ENCODE results near the gene TRPC1.
"Not testable (repeated sequence)": the region's sequence is repeated elsewhere in the genome, so short reads cannot be mapped to it uniquely, and the experiment has no call there.

Gene TRPC1

GRCh38 chr3:142723968-142724681 lies at the start of gene TRPC1:
TRPC1 (plus strand) TSS chr3:142724034; CDS start chr3:142724560, 526 bp downstream.
- Histone ChIP-seq H3K36me3 (ENCODE audit: insufficient read depth, low read length) (no peaks in the 10 kb centered on the region), H3K9me3 (ENCODE audit: control insufficient read depth, insufficient read depth, low read length) (no peaks in the 10 kb centered on the region), H3K9ac (ENCODE audit: low read depth, low read length) (peak within 1 kb of the TSS; percentile 94), H3K4me1 (ENCODE audit: insufficient read depth, low read length) (no peaks in the 10 kb centered on the region; the same call in 1 of the 2 replicates)

- no peak overlapping the region for H3K9ac ChIP-seq (ENCODE audit: low read depth, low read length)
- no peaks in the 10 kb centered on the region for H3K36me3 ChIP-seq (ENCODE audit: insufficient read depth, low read length)
- H3K4me1 ChIP-seq (ENCODE audit: insufficient read depth, low read length), result no peaks in the 10 kb centered on the region
- no peaks in the 10 kb centered on the region for H3K9me3 ChIP-seq (ENCODE audit: control insufficient read depth, insufficient read depth, low read length)
Measured at GRCh38 chr3:142676151-142676550, 47.7 kb upstream of the TRPC1 start.

GRCh38 chr3:142680710-142681109 lies 43.1 kb upstream of the TRPC1 start:
- Histone ChIP-seq H3K4me1 (ENCODE audit: insufficient read depth, low read length) (no peaks in the 10 kb centered on the region), H3K9ac (ENCODE audit: low read depth, low read length) (no peak overlapping the region), H3K9me3 (ENCODE audit: control insufficient read depth, insufficient read depth, low read length) (no peaks in the 10 kb centered on the region), H3K36me3 (ENCODE audit: insufficient read depth, low read length) (no peaks in the 10 kb centered on the region; the same call in 1 of the 2 replicates)

GRCh38 chr3:142690613-142691012 lies 33.2 kb upstream of the TRPC1 start:
- Histone ChIP-seq H3K9me3 (ENCODE audit: control insufficient read depth, insufficient read depth, low read length) (no peaks in the 10 kb centered on the region), H3K9ac (ENCODE audit: low read depth, low read length) (no peak overlapping the region), H3K36me3 (ENCODE audit: insufficient read depth, low read length) (no peaks in the 10 kb centered on the region), H3K4me1 (ENCODE audit: insufficient read depth, low read length) (no peaks in the 10 kb centered on the region)

- Histone ChIP-seq H3K9ac (ENCODE audit: low read depth, low read length) (no peak overlapping the region), H3K9me3 (ENCODE audit: control insufficient read depth, insufficient read depth, low read length) (no peaks in the 10 kb centered on the region), H3K36me3 (ENCODE audit: insufficient read depth, low read length) (no peaks in the 10 kb centered on the region), H3K4me1 (ENCODE audit: insufficient read depth, low read length) (no peaks in the 10 kb centered on the region)
Measured at GRCh38 chr3:142691527-142691926, 32.3 kb upstream of the TRPC1 start.

- H3K4me1 ChIP-seq (ENCODE audit: insufficient read depth, low read length), result no peaks in the 10 kb centered on the region
- H3K9ac ChIP-seq (ENCODE audit: low read depth, low read length), result no peak overlapping the region
- no peaks in the 10 kb centered on the region for H3K36me3 ChIP-seq (ENCODE audit: insufficient read depth, low read length)
- H3K9me3 ChIP-seq (ENCODE audit: control insufficient read depth, insufficient read depth, low read length), result no peaks in the 10 kb centered on the region
Measured at GRCh38 chr3:142693136-142693853, 30.5 kb upstream of the TRPC1 start.

GRCh38 chr3:142694225-142694624 lies 29.6 kb upstream of the TRPC1 start:
- no peak overlapping the region for H3K9ac ChIP-seq (ENCODE audit: low read depth, low read length)
- no peaks in the 10 kb centered on the region for H3K9me3 ChIP-seq (ENCODE audit: control insufficient read depth, insufficient read depth, low read length)
- no peaks in the 10 kb centered on the region for H3K36me3 ChIP-seq (ENCODE audit: insufficient read depth, low read length)
- H3K4me1 ChIP-seq (ENCODE audit: insufficient read depth, low read length), result no peaks in the 10 kb centered on the region

- Histone ChIP-seq H3K9me3 (ENCODE audit: control insufficient read depth, insufficient read depth, low read length) (no peaks in the 10 kb centered on the region), H3K9ac (ENCODE audit: low read depth, low read length) (no peak overlapping the region), H3K36me3 (ENCODE audit: insufficient read depth, low read length) (no peaks in the 10 kb centered on the region), H3K4me1 (ENCODE audit: insufficient read depth, low read length) (peaks cover 6% of the 10 kb centered on the region; the same call in 1 of the 2 replicates)
Measured at GRCh38 chr3:142705198-142705597, 18.6 kb upstream of the TRPC1 start.

GRCh38 chr3:142706321-142707127 lies 17.3 kb upstream of the TRPC1 start:
- no peaks in the 10 kb centered on the region for H3K9me3 ChIP-seq (ENCODE audit: control insufficient read depth, insufficient read depth, low read length)
- no peak overlapping the region for H3K9ac ChIP-seq (ENCODE audit: low read depth, low read length)
- H3K36me3 ChIP-seq (ENCODE audit: insufficient read depth, low read length), result no peaks in the 10 kb centered on the region
- H3K4me1 ChIP-seq (ENCODE audit: insufficient read depth, low read length), result peaks cover 6% of the 10 kb centered on the region; the same call in 1 of the 2 replicates

- Histone ChIP-seq H3K9ac (ENCODE audit: low read depth, low read length) (no peak overlapping the region), H3K4me1 (ENCODE audit: insufficient read depth, low read length) (peaks cover 6% of the 10 kb centered on the region; the same call in 1 of the 2 replicates), H3K9me3 (ENCODE audit: control insufficient read depth, insufficient read depth, low read length) (no peaks in the 10 kb centered on the region), H3K36me3 (ENCODE audit: insufficient read depth, low read length) (no peaks in the 10 kb centered on the region)
Measured at GRCh38 chr3:142709207-142709606, 14.6 kb upstream of the TRPC1 start.

- not testable (repeated sequence) for H3K9ac ChIP-seq (ENCODE audit: low read depth, low read length); H3K9me3 ChIP-seq (ENCODE audit: control insufficient read depth, insufficient read depth, low read length); H3K36me3 ChIP-seq (ENCODE audit: insufficient read depth, low read length); H3K4me1 ChIP-seq (ENCODE audit: insufficient read depth, low read length)
Measured at GRCh38 chr3:142714882-142715281, 9.0 kb upstream of the TRPC1 start.

GRCh38 chr3:142716102-142716501 lies 7.7 kb upstream of the TRPC1 start:
- Histone ChIP-seq H3K9me3 (ENCODE audit: control insufficient read depth, insufficient read depth, low read length) (no peaks in the 10 kb centered on the region), H3K9ac (ENCODE audit: low read depth, low read length) (no peak overlapping the region), H3K36me3 (ENCODE audit: insufficient read depth, low read length) (no peaks in the 10 kb centered on the region), H3K4me1 (ENCODE audit: insufficient read depth, low read length) (no peaks in the 10 kb centered on the region)

GRCh38 chr3:142723665-142723967 lies 218 bp upstream of the TRPC1 start:
- H3K9ac ChIP-seq (ENCODE audit: low read depth, low read length), result peak overlapping the region; percentile 94
- no peaks in the 10 kb centered on the region; the same call in 1 of the 2 replicates for H3K4me1 ChIP-seq (ENCODE audit: insufficient read depth, low read length)
- H3K36me3 ChIP-seq (ENCODE audit: insufficient read depth, low read length), result no peaks in the 10 kb centered on the region

GRCh38 chr3:142724682-142725356 lies 985 bp downstream of the TRPC1 start:
- Histone ChIP-seq H3K36me3 (ENCODE audit: insufficient read depth, low read length) (no peaks in the 10 kb centered on the region), H3K9me3 (ENCODE audit: control insufficient read depth, insufficient read depth, low read length) (no peaks in the 10 kb centered on the region), H3K4me1 (ENCODE audit: insufficient read depth, low read length) (no peaks in the 10 kb centered on the region; the same call in 1 of the 2 replicates), H3K9ac (ENCODE audit: low read depth, low read length) (peak overlapping the region; percentile 94)

More at GRCh38 chr3:142723665-142723967, 218 bp upstream of the TRPC1 start:
- H3K9me3 ChIP-seq (ENCODE audit: control insufficient read depth, insufficient read depth, low read length), result no peaks in the 10 kb centered on the region
